Ishikawa (cell line): ENCODE results near the gene ADK.

Experiments
- CEBPB ChIP-seq: IDR thresholded peaks from 2 replicates; pipeline ENCODE4 v1.6.1; 2012
- CREB1 ChIP-seq: IDR thresholded peaks from 2 replicates; pipeline ENCODE4 v1.6.1; 2012; ENCODE audit warnings: low read depth
- EGR1 ChIP-seq: IDR thresholded peaks from 2 replicates; pipeline ENCODE4 v1.6.1; 2012
- EP300 ChIP-seq: IDR thresholded peaks from 2 replicates; pipeline ENCODE4 v1.6.1; 2012; ENCODE audit warnings: borderline replicate concordance
- FOXM1 ChIP-seq: IDR thresholded peaks from 2 replicates; pipeline ENCODE4 v1.6.1; 2012; ENCODE audit warnings: low read depth, borderline replicate concordance
- MAX ChIP-seq: IDR thresholded peaks from 2 replicates; pipeline ENCODE4 v1.6.1; 2012
- NFIC ChIP-seq: IDR thresholded peaks from 2 replicates; pipeline ENCODE4 v1.6.1; 2012
- RAD21 ChIP-seq: IDR thresholded peaks from 2 replicates; pipeline ENCODE4 v1.6.1; 2012; ENCODE audit warnings: low read depth
- REST ChIP-seq: IDR thresholded peaks from 2 replicates; pipeline ENCODE4 v1.6.1; 2012; ENCODE audit warnings: low read depth, mild to moderate bottlenecking
- TAF1 ChIP-seq: IDR thresholded peaks from 2 replicates; pipeline ENCODE4 v1.6.1; 2012; ENCODE audit warnings: low read depth, mild to moderate bottlenecking
- TCF12 ChIP-seq: IDR thresholded peaks from 2 replicates; pipeline ENCODE4 v1.6.1; 2012; ENCODE audit warnings: low read depth
- TEAD4 ChIP-seq: IDR thresholded peaks from 2 replicates; pipeline ENCODE4 v1.6.1; 2012
- USF1 ChIP-seq: IDR thresholded peaks from 2 replicates; pipeline ENCODE4 v1.6.1; 2012
- YY1 ChIP-seq: IDR thresholded peaks from 2 replicates; pipeline ENCODE4 v1.6.1; 2012; ENCODE audit warnings: low read depth
- ZBTB7A ChIP-seq: IDR thresholded peaks from 2 replicates; pipeline ENCODE4 v1.6.1; 2012; ENCODE audit warnings: low read depth

Gene ADK

GRCh38 chr10:74160013-74160412, 9.0 kb downstream of the ADK start:
- TF ChIP-seq EP300: no peak
- no peak for TF ChIP-seq USF1
- no peak for TF ChIP-seq TAF1
- no peak for TF ChIP-seq TCF12
- no peak for TF ChIP-seq NFIC
- no peak for TF ChIP-seq RAD21
- no peak for TF ChIP-seq CREB1
- no peak for TF ChIP-seq MAX
- TF ChIP-seq FOXM1: no peak
- no peak for TF ChIP-seq REST
- TF ChIP-seq TEAD4: no peak
- TF ChIP-seq ZBTB7A: no peak
- no peak for TF ChIP-seq YY1
- TF ChIP-seq EGR1: no peak
- TF ChIP-seq CEBPB: no peak

GRCh38 chr10:74163319-74164068, 12.5 kb downstream of the ADK start:
- TF ChIP-seq YY1: no peak
- no peak for TF ChIP-seq NFIC
- no peak for TF ChIP-seq FOXM1
- TF ChIP-seq TCF12: no peak
- no peak for TF ChIP-seq REST
- no peak for TF ChIP-seq MAX
- TF ChIP-seq EP300: no peak
- TF ChIP-seq ZBTB7A: no peak
- TF ChIP-seq TEAD4: no peak
- no peak for TF ChIP-seq CEBPB
- no peak for TF ChIP-seq EGR1
- TF ChIP-seq CREB1: no peak
- TF ChIP-seq TAF1: no peak

- TF ChIP-seq CREB1 (no peak), YY1 (no peak), MAX (no peak), EGR1 (no peak), FOXM1 (no peak), NFIC (no peak), USF1 (no peak), TAF1 (no peak), TCF12 (no peak), CEBPB (no peak), ZBTB7A (no peak), RAD21 (no peak), REST (no peak), TEAD4 (no peak), EP300 (no peak)
Measured at GRCh38 chr10:74164716-74165529, 13.9 kb downstream of the ADK start.
